ENCODE data around the gene IDH3G. TPM values are rescaled to one million over a fixed set of nuclear protein-coding genes. Genes with fewer than 3 reads are reported as not detected.

IDH3G gene
- total RNA-seq, 1 donor from 2014 or later = 50.2 TPM

DNA sequence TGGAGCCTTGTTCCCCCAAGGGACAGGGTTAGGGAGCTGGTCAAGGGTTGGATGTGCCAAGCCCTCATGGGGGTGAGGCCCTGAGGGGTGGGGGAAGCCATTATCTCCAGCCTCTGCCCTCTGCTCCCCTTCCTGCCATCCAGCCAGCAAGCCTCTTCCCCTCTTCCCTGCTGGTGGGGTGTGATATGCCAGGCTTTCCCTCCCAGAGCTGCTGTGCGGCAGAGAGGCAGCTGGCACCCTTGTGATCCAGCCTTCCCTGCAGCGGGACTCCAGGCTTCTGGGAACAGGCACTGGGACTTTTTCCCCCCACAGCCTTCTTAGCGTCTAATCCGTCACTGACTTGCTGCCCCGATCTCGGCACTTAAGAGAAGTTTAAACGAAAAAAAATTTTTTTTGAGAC, 6.6 kb upstream of the IDH3G start:
- Mint-ChIP-seq H3K27ac (ENCODE audit: unreplicated experiment) (no peak overlapping the region), H3K4me3 (no peak overlapping the region), H3K9me3 (no peaks in the 10 kb centered on the region), H3K4me1 (peaks cover 19% of the 10 kb centered on the region), H3K27me3 (ENCODE audit: low read depth) (no peaks in the 10 kb centered on the region), H3K36me3 (ENCODE audit: low read depth) (no peaks in the 10 kb centered on the region)
- TF ChIP-seq, protein P1, sequence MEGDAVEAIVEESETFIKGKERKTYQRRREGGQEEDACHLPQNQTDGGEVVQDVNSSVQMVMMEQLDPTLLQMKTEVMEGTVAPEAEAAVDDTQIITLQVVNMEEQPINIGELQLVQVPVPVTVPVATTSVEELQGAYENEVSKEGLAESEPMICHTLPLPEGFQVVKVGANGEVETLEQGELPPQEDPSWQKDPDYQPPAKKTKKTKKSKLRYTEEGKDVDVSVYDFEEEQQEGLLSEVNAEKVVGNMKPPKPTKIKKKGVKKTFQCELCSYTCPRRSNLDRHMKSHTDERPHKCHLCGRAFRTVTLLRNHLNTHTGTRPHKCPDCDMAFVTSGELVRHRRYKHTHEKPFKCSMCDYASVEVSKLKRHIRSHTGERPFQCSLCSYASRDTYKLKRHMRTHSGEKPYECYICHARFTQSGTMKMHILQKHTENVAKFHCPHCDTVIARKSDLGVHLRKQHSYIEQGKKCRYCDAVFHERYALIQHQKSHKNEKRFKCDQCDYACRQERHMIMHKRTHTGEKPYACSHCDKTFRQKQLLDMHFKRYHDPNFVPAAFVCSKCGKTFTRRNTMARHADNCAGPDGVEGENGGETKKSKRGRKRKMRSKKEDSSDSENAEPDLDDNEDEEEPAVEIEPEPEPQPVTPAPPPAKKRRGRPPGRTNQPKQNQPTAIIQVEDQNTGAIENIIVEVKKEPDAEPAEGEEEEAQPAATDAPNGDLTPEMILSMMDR (conservative IDR thresholded peaks at IDR 0.05) = no peak
- DNase-seq (ENCODE audit: low read depth, low spot score) = no peak

DNA sequence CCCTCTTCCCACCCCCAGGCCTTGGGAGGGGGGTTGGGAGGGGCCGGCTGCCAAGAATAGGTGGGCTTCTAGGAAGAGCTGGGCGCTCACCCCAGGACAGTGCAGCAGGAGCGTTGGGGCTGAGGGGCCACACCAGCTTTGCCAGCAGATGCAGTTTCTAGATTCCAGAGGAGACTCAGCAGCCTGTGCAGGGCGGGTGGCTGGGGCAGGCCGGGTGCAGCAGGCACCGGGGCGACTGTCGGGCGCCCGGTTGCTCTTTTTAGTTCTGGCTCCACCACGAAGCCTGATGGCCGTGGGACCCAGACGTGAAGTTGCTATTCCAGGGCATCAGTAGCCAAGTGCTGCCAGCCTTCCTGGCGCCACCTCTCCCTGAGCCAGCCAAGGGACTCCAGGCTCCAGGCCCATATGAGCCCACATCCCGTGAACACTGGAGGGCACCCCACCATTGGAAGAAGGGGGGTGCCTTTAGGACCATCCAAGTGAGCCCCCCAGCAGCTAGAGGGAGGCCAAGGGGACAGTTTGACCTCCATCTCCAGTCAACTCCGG, 6.1 kb upstream of the IDH3G start:
- TF ChIP-seq, protein P1 (conservative IDR thresholded peaks at IDR 0.05) = no peak
- no peak for DNase-seq (ENCODE audit: low read depth, low spot score)
- peak overlapping the region; percentile 49 for H3K4me3 Mint-ChIP-seq
- H3K9me3 Mint-ChIP-seq = no peaks in the 10 kb centered on the region
- no peak overlapping the region for H3K27ac Mint-ChIP-seq (ENCODE audit: unreplicated experiment)
- no peaks in the 10 kb centered on the region for H3K27me3 Mint-ChIP-seq (ENCODE audit: low read depth)
- H3K4me1 Mint-ChIP-seq = peaks cover 19% of the 10 kb centered on the region
- no peaks in the 10 kb centered on the region for H3K36me3 Mint-ChIP-seq (ENCODE audit: low read depth)

DNA sequence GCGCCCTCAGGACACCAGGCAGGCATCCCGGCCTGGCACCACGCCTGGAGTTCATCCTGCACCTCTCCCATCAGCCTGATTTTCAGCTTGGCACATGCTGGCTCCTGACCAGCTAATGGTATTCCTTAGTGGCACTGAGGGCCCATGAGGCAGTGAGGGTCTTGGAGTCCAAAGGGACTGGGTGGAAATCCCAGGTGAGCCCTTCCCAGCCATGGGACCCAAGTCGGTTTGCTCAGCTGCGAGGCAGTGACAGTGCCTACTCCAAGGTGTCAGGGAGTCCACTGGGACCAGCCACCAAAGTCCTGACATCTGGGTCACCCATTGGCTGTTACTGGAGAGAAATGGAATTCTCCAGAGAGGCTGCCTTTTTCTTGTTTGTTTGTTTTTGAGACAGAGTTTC, 5.2 kb upstream of the IDH3G start:
- Mint-ChIP-seq H3K9me3 (no peaks in the 10 kb centered on the region), H3K4me1 (peaks cover 19% of the 10 kb centered on the region), H3K36me3 (ENCODE audit: low read depth) (no peaks in the 10 kb centered on the region), H3K27me3 (ENCODE audit: low read depth) (no peaks in the 10 kb centered on the region), H3K4me3 (no peak overlapping the region), H3K27ac (ENCODE audit: unreplicated experiment) (no peak overlapping the region)
- DNase-seq (ENCODE audit: low read depth, low spot score) = no peak
- TF ChIP-seq, protein P1 (conservative IDR thresholded peaks at IDR 0.05) = no peak

DNA sequence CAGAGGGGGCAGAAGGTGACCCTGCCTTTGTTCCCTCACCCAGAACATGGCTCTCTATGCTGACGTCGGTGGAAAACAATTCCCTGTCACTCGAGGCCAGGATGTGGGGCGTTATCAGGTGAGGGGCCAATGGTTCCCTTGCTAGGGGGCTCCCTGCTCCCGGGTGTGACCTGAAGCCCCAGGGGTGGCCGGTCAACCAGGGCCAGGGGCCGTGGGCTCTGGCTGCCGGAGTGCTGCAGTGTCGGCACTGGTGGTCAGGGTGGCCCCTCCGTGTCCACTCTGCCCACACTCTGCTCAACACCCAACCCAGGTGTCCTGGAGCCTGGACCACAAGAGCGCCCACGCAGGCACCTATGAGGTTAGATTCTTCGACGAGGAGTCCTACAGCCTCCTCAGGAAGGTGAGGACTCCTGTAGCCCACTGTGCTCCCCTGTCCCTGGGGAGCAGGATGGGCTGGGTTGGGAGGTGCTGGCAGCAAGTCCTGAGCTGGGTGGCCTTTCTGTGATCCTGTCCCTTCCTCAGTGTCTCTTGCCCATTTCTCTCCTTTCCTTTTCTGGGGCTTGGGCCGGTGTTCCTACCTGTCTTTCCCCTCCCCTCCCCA, 3.3 kb upstream of the IDH3G start:
- DNase-seq (ENCODE audit: low read depth, low spot score) = no peak
- Mint-ChIP-seq H3K9me3 (no peaks in the 10 kb centered on the region), H3K27me3 (ENCODE audit: low read depth) (no peaks in the 10 kb centered on the region), H3K27ac (ENCODE audit: unreplicated experiment) (no peak overlapping the region), H3K4me1 (peaks cover 23% of the 10 kb centered on the region), H3K36me3 (ENCODE audit: low read depth) (peaks cover 2% of the 10 kb centered on the region), H3K4me3 (peak overlapping the region; percentile 94)
- TF ChIP-seq, protein P1 (conservative IDR thresholded peaks at IDR 0.05) = no peak

DNA sequence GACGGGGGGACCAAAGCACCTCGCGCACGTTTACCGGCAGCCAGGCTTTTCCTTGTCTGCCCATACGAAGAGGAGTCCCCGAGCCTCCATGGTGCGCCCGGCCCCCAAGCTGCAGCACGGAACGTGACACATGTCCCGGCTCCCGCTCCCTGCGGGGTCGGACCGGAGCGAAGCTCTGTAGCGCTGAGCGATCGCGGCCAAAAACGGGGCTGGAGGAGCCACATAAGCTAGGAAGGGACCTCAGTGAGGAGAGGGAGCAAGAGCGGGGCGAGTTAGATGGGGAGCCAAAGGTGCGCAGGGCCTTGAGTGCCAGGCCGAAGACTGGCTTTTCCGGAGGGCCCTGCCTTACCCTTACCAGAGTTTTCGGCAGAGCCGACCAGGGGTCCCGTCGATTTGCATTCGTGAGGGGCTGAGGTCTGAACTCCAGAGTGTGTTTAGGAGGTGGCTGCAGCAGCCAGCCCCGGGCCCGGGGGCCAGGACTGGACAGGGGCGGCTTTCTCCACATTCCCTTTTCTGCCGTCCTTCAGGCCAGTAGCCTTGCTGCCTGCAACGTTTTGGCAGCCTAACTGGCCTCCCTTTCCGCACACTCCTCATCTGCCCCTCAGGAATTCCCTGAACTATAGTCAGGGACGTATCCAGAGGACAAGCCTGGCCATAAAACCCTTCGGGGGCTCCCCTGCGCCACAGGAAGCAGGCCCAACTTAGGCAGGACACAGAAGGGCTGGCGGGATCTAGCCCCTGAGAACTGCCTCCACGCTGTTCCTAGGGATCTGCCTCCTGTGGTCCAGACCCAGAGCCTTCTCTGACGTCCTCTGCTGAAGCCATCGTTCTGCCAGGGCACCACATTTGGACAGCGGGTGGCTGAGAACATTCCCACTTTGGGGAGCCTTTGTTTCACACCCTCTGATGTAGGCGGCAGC, 982 bp upstream of the IDH3G start:
- DNase-seq (ENCODE audit: low read depth, low spot score) = no peak
- H3K4me1 Mint-ChIP-seq = peaks cover 15% of the 10 kb centered on the region
- H3K4me3 Mint-ChIP-seq = peak overlapping the region; percentile 94
- H3K27ac Mint-ChIP-seq (ENCODE audit: unreplicated experiment) = peak overlapping the region; percentile 97
- no peaks in the 10 kb centered on the region for H3K27me3 Mint-ChIP-seq (ENCODE audit: low read depth)
- H3K9me3 Mint-ChIP-seq = no peaks in the 10 kb centered on the region
- TF ChIP-seq, protein P1 (conservative IDR thresholded peaks at IDR 0.05) = no peak
- peaks cover 2% of the 10 kb centered on the region for H3K36me3 Mint-ChIP-seq (ENCODE audit: low read depth)

Data from neural crest cell (in vitro differentiated cells).